Measurements from ENCODE around the gene ADORA2B. TPM values are rescaled to one million over a fixed set of nuclear protein-coding genes. Genes with fewer than 3 reads are reported as not detected.
"Not testable (repeated sequence)": the region's sequence is repeated elsewhere in the genome, so short reads cannot be mapped to it uniquely, and the experiment has no call there.

The ADORA2B gene
- 0.60 TPM for total RNA-seq
- not detected for polyA plus RNA-seq (ENCODE audit: insufficient read depth, low read depth, low replicate concordance)
- long read RNA-seq, donor 1, partial matches to known transcripts, result 0 of 1 reads
- long read RNA-seq, donor 1, other reads (novel, unspliced or antisense), result 0 of 1 reads
- long read RNA-seq, donor 2, partial matches to known transcripts, result 7 of 23 reads
- long read RNA-seq, donor 2, other reads (novel, unspliced or antisense), result 13 of 23 reads
- long read RNA-seq, donor 3, partial matches to known transcripts, result 0 of 2 reads
- long read RNA-seq, donor 3, other reads (novel, unspliced or antisense), result 0 of 2 reads
- long read RNA-seq, donor 4, transcript ADORA2B-202 (1 exons, 1,875 nt), result major isoform, 10 of 58 reads
- long read RNA-seq, donor 4, partial matches to known transcripts, result 30 of 58 reads
- long read RNA-seq, donor 4, other reads (novel, unspliced or antisense), result 18 of 58 reads
- long read RNA-seq, donor 5, partial matches to known transcripts, result 0 of 1 reads
- long read RNA-seq, donor 5, other reads (novel, unspliced or antisense), result 0 of 1 reads
- long read RNA-seq, donor 6, partial matches to known transcripts, result 0 of 3 reads
- long read RNA-seq, donor 6, other reads (novel, unspliced or antisense), result 0 of 3 reads
- long read RNA-seq, donor 7, result 0 reads
- long read RNA-seq, donor 8, result 0 reads
- long read RNA-seq, donor 9, result 0 reads
- long read RNA-seq, donor 10, result 0 reads

GRCh38 chr17:15944759-15945526 is at the start of gene ADORA2B:
TSS of gene ADORA2B (plus strand) at chr17:15945130. CDS start at chr17:15945249, 119 bp downstream.
- no peak within 1 kb of the TSS for H3K27ac ChIP-seq (ENCODE audit: low read depth in 2 of 2, low read length in 2 of 2)
- peak within 1 kb of the TSS; percentile 53 to 61 (median 54) for H3K4me3 ChIP-seq (ENCODE audit: low read length in 3 of 3)
- no peak for FAIRE-seq
- intact Hi-C loops (cut with DNase I), result no loop called here
- H3K9ac ChIP-seq (ENCODE audit: low read length in 3 of 3), result peak within 1 kb of the TSS in 1 of 3 donors; percentile 44
- TF ChIP-seq CTCF (IDR thresholded peaks at IDR 0.05; ENCODE audit: borderline replicate concordance, extremely low read depth, insufficient read depth), result peak; percentile 8
- peak; percentile 68 to 88 (median 81) for DNase-seq
- peaks cover 10% of the 10 kb centered on the region for H3K27me3 ChIP-seq (ENCODE audit: control insufficient read depth, insufficient read depth, low read length)
- H3K36me3 ChIP-seq (ENCODE audit: control insufficient read depth in 2 of 3, insufficient read depth in 3 of 3, low read length in 3 of 3), result no peaks in the 10 kb centered on the region
- H3K4me1 ChIP-seq (ENCODE audit: control insufficient read depth in 2 of 3, insufficient read depth in 2 of 3, low read depth in 1 of 3, low read length in 3 of 3), result peaks cover 0 to 7% (median 0%) of the 10 kb centered on the region in 3 donors
- H3K9me3 ChIP-seq (ENCODE audit: control insufficient read depth in 2 of 3, insufficient read depth in 1 of 3, low read length in 3 of 3), result no peaks in the 10 kb centered on the region

GRCh38 chr17:15896277-15896676 is 48.7 kb upstream of the ADORA2B start:
- no peak for TF ChIP-seq CTCF (IDR thresholded peaks at IDR 0.05; ENCODE audit: borderline replicate concordance, extremely low read depth, insufficient read depth)
- Histone ChIP-seq H3K27me3 (ENCODE audit: control insufficient read depth, insufficient read depth, low read length) (no peaks in the 10 kb centered on the region), H3K9ac (ENCODE audit: low read length in 3 of 3) (no peak overlapping the region), H3K27ac (ENCODE audit: low read depth in 2 of 2, low read length in 2 of 2) (no peak overlapping the region), H3K36me3 (ENCODE audit: control insufficient read depth in 2 of 3, insufficient read depth in 3 of 3, low read length in 3 of 3) (no peaks in the 10 kb centered on the region), H3K4me3 (ENCODE audit: low read length in 3 of 3) (no peak overlapping the region), H3K4me1 (ENCODE audit: control insufficient read depth in 2 of 3, insufficient read depth in 2 of 3, low read depth in 1 of 3, low read length in 3 of 3) (peaks cover 0 to 3% (median 0%) of the 10 kb centered on the region in 3 donors), H3K9me3 (ENCODE audit: control insufficient read depth in 2 of 3, insufficient read depth in 1 of 3, low read length in 3 of 3) (no peaks in the 10 kb centered on the region)
- DNase-seq (no peak), FAIRE-seq (no peak)
- intact Hi-C loops (cut with DNase I), result no loop called here

- no peak for TF ChIP-seq CTCF (IDR thresholded peaks at IDR 0.05; ENCODE audit: borderline replicate concordance, extremely low read depth, insufficient read depth)
- H3K4me3 ChIP-seq (ENCODE audit: low read length in 3 of 3), result no peak overlapping the region
- H3K27ac ChIP-seq (ENCODE audit: low read depth in 2 of 2, low read length in 2 of 2), result no peak overlapping the region
- intact Hi-C loops (cut with DNase I), result no loop called here
- no peaks in the 10 kb centered on the region for H3K27me3 ChIP-seq (ENCODE audit: control insufficient read depth, insufficient read depth, low read length)
- H3K9me3 ChIP-seq (ENCODE audit: control insufficient read depth in 2 of 3, insufficient read depth in 1 of 3, low read length in 3 of 3), result no peaks in the 10 kb centered on the region
- H3K4me1 ChIP-seq (ENCODE audit: control insufficient read depth in 2 of 3, insufficient read depth in 2 of 3, low read depth in 1 of 3, low read length in 3 of 3), result peaks cover 0 to 3% (median 0%) of the 10 kb centered on the region in 3 donors
- no peaks in the 10 kb centered on the region for H3K36me3 ChIP-seq (ENCODE audit: control insufficient read depth in 2 of 3, insufficient read depth in 3 of 3, low read length in 3 of 3)
- FAIRE-seq, result no peak
- no peak for DNase-seq
- H3K9ac ChIP-seq (ENCODE audit: low read length in 3 of 3), result no peak overlapping the region
Measured at GRCh38 chr17:15896834-15897233, 48.1 kb upstream of the ADORA2B start.

GRCh38 chr17:15899596-15899995 is 45.3 kb upstream of the ADORA2B start:
- H3K27ac ChIP-seq (ENCODE audit: low read depth in 2 of 2, low read length in 2 of 2); H3K27me3 ChIP-seq (ENCODE audit: control insufficient read depth, insufficient read depth, low read length); H3K4me1 ChIP-seq (ENCODE audit: control insufficient read depth in 2 of 3, insufficient read depth in 2 of 3, low read depth in 1 of 3, low read length in 3 of 3); H3K4me3 ChIP-seq (ENCODE audit: low read length in 3 of 3); intact Hi-C loops (cut with DNase I); FAIRE-seq; H3K9ac ChIP-seq (ENCODE audit: low read length in 3 of 3); H3K36me3 ChIP-seq (ENCODE audit: control insufficient read depth in 2 of 3, insufficient read depth in 3 of 3, low read length in 3 of 3); DNase-seq; H3K9me3 ChIP-seq (ENCODE audit: control insufficient read depth in 2 of 3, insufficient read depth in 1 of 3, low read length in 3 of 3): not testable (repeated sequence)

Measured in kidney (tissue), 22 donors.